Central memory CD8-positive, alpha-beta T cell (primary cell): ENCODE measurements around the gene ACOXL.

Source experiments
- ATAC-seq: fragments of 150-1000 bp; cut with Tn5 transposase; replicated peaks from 2 replicates; pipeline ENCODE4 v1.10.0; 2022; ENCODE audit warnings: mild to moderate bottlenecking, moderate FRiP score, moderate number of reproducible peaks; ENCODE audit not compliant: poor library complexity, severe bottlenecking; ENCODE audit errors: extremely low read depth
- DNase-seq, 2 donors: peaks; one replicate each; pipeline ENCODE4 v3.0.0; 2021; ENCODE audit warnings: low spot score in 2 of 2
- H3K27ac Mint-ChIP-seq: one replicate; pipeline ENCODE4 v1.8.0; 2022; ENCODE audit warnings: low read depth, mild to moderate bottlenecking, moderate library complexity, mixed read lengths
- H3K27me3 Mint-ChIP-seq: one replicate; pipeline ENCODE4 v1.8.0; 2022; ENCODE audit warnings: mixed read lengths
- H3K36me3 Mint-ChIP-seq: one replicate; pipeline ENCODE4 v1.8.0; 2022; ENCODE audit warnings: mild to moderate bottlenecking, moderate library complexity, mixed read lengths; ENCODE audit not compliant: insufficient read depth
- H3K4me1 Mint-ChIP-seq: one replicate; pipeline ENCODE4 v1.8.0; 2022; ENCODE audit warnings: mixed read lengths
- H3K4me3 Mint-ChIP-seq: one replicate; pipeline ENCODE4 v1.8.0; 2022; ENCODE audit warnings: mild to moderate bottlenecking, moderate library complexity, mixed read lengths
- H3K9me3 Mint-ChIP-seq: one replicate; pipeline ENCODE4 v1.8.0; 2022; ENCODE audit warnings: mixed read lengths

ACOXL gene

DNA sequence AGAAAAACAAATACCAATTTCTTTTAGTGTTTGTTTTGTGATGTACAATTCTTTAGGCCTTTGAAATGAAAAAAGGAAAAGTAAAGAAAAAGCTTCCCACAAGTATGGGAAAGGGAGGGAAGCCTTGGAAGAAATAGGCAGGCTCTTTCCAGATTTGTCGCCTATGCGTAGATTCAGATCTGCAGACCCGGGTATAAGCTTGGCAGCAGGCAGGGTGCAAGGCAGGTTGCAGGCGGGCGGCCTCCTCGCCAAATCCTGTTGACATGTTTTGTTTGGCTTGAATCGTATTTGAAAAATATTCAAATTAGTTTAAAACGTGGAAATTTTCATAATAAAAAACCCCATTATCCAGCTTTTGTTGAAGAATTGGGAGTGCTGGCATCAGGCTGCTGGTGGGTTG, 104.3 kb downstream of the ACOXL start:
- Mint-ChIP-seq H3K36me3 (no peaks in the 10 kb centered on the region), H3K4me3 (no peak overlapping the region), H3K27me3 (no peaks in the 10 kb centered on the region), H3K4me1 (peaks cover 19% of the 10 kb centered on the region), H3K27ac (no peak overlapping the region), H3K9me3 (no peaks in the 10 kb centered on the region)
- DNase-seq (no peak), ATAC-seq (no peak)

DNA sequence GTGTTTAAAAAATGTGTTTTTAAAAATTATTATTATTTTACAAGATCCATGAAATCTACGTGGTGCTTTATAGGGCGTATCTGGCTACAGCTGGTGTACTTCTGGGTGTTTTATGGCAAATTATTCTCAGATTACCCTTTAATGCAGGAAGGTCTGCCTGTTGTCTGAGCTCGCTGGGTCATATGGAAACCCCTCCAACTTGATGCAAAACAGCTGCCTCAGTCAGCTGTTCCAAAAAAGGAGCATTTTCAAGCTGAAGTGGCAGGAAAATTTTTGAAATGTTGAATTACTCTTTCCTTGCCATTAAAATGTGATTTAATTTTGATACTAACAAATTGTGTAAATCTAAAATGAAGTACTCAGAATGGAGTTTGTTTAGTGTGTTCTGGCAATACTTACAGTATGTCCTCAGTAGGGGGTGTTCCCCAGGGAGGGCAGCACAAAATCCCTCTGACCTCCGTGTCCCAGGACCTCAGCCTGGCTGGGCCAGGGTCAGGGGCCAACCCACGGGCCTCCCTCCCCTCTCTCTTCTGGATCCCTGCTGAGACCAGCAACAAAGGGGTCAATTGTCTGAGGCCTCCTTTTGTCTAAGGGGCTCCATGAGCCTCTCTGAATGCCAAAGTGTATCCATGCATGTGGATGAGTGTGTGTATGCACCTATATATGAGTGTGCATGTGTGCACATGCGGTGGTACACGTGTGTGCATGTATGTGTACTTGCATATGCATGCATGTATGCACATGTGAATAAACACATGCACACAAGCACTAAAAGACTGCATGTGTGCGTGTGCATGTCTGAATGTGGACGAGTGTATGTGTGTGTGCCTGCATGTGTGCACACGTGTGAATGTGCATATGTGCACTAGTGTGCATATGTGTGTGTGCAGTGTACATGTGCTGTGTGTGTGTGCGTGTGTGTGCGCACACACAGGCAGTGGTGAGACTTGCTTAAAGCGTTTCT, 105.4 kb downstream of the ACOXL start:
- ATAC-seq (no peak), DNase-seq (no peak)
- H3K4me3 Mint-ChIP-seq: no peak overlapping the region
- no peaks in the 10 kb centered on the region for H3K27me3 Mint-ChIP-seq
- H3K4me1 Mint-ChIP-seq: peaks cover 19% of the 10 kb centered on the region
- H3K27ac Mint-ChIP-seq: no peak overlapping the region
- no peaks in the 10 kb centered on the region for H3K9me3 Mint-ChIP-seq
- no peaks in the 10 kb centered on the region for H3K36me3 Mint-ChIP-seq

DNA sequence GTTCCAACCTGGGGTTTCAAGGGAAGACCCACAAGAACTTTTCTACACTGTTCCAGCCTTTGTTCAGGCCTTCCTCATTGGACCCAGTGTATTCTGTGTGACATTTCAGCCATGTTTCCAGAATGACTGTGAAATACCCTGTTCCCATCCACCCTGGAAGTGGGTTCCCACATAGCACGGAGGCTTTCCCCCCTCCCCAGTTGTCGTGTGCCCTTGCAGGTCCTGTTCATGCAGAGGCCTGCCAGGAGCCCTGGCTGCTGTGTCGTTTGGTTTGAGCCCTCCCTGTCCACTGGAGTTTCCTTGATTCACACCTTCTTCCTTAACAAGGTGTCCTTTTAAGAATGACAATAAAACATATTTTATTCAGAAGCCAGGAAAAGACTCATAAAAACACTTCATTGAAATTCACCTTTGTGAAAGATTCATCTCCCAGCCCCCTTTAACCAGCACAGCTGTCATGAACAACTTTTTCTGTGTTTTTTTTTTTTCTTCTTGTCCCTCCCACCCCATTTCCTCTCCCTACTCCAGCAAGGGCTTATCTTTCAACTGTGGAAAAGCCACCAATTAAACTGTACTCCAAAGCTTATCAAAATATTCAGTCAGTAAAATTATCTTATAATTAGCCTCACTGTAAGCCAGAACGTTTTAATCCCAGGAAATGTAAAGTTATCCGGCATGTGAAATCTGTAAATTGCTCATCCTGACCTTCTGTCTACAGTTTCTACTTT, 106.4 kb downstream of the ACOXL start:
- Mint-ChIP-seq H3K27me3 (no peaks in the 10 kb centered on the region), H3K4me3 (no peak overlapping the region), H3K36me3 (no peaks in the 10 kb centered on the region), H3K9me3 (no peaks in the 10 kb centered on the region), H3K27ac (no peak overlapping the region), H3K4me1 (peaks cover 24% of the 10 kb centered on the region)
- no peak for DNase-seq
- ATAC-seq: no peak

DNA sequence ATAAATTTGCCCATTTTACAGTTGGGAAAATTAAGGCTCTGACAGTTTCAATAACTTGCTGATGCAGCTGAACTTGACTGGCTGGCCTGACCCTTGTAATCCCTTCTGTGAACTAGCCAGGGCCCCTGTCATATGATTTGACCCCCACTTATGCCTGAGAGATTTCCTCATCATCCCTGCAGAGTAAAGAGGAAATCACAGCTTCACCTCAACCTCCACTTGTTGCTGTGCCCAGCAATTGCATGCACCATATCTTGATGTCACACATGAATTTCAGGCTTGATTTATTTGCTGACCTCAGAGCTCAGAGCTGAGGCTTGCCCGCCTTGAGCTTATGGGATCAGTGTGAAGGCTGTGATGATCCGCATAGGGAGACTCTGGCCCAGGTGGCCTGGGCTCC, 108.1 kb downstream of the ACOXL start:
- Mint-ChIP-seq H3K36me3 (no peaks in the 10 kb centered on the region), H3K9me3 (no peaks in the 10 kb centered on the region), H3K27me3 (no peaks in the 10 kb centered on the region), H3K4me1 (peaks cover 36% of the 10 kb centered on the region), H3K4me3 (no peak overlapping the region), H3K27ac (no peak overlapping the region)
- ATAC-seq: no peak
- DNase-seq: no peak

DNA sequence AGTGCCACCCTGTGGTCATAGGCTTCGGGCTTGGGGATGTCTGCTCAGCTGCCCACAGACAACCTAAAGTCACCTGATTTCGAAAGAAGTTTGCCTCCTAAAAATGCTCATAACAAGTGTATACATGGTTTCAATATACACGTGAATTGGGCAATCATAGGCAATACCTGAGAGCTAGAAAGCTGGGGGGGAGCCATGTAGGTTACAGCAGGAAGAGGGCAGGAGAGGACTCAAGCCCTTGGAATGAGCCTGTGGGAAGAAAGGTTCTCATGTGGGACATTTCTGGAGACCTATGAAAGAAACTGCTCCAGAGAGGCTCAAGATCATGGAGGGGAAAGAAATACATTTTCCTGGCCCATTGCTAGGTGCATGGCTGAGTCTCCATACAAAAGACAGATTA, 109.7 kb downstream of the ACOXL start:
- H3K4me3 Mint-ChIP-seq: no peak overlapping the region
- no peak overlapping the region for H3K27ac Mint-ChIP-seq
- H3K9me3 Mint-ChIP-seq: no peaks in the 10 kb centered on the region
- H3K36me3 Mint-ChIP-seq: peaks cover 8% of the 10 kb centered on the region
- H3K27me3 Mint-ChIP-seq: no peaks in the 10 kb centered on the region
- ATAC-seq (no peak), DNase-seq (no peak)
- H3K4me1 Mint-ChIP-seq: peaks cover 51% of the 10 kb centered on the region

DNA sequence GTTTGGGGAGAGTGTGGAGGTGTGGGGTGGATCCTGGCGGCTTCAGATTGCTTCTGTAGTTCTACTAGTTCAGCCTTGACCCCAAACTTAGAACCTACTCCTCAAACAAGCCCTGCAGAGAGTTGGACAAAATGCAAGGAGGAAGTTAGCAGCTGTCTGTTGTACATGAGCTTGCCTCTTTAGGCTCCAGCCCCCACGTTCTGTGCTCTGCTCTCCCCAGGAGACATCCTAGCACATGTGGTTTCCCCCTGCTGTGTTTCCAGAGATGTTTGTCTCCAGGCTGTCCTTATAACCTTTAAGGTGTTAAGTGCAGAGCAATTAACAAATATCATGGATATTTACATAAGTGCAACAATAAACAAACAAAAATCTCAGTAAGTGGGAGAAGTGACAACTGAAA, 111.1 kb downstream of the ACOXL start:
- DNase-seq (no peak), ATAC-seq (no peak)
- H3K27ac Mint-ChIP-seq: peak overlapping the region; percentile 33
- no peaks in the 10 kb centered on the region for H3K27me3 Mint-ChIP-seq
- H3K9me3 Mint-ChIP-seq: no peaks in the 10 kb centered on the region
- peaks cover 10% of the 10 kb centered on the region for H3K36me3 Mint-ChIP-seq
- H3K4me3 Mint-ChIP-seq: no peak overlapping the region
- H3K4me1 Mint-ChIP-seq: peaks cover 60% of the 10 kb centered on the region

DNA sequence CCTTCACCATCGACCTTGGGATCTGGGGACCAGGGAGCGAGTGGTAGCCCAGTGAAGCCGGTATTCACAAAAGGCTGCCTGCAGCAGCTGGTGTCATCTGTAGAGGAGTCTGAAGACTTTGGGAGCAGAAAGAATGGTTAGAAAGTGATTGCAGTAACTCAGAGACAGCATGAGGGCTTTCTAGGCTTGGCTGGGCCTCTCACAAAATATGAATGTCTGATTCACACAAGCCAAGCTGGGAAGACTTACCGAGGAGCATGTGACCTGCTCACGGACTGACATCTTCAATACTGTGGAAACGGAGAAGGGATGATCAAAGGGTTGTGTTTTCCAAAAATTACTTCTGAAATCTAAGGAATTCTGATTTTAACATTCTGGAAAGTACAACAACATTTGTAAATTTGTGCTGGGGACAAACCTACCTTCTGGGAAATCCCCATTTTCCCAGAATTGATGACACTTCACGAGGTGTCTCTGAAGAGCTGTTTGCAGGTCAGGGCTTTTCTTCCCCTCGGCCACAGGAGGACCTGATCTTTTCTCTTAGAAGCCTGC, 111.7 kb downstream of the ACOXL start:
- H3K27ac Mint-ChIP-seq: peak overlapping the region; percentile 33
- H3K4me1 Mint-ChIP-seq: peaks cover 64% of the 10 kb centered on the region
- H3K9me3 Mint-ChIP-seq: no peaks in the 10 kb centered on the region
- no peak overlapping the region for H3K4me3 Mint-ChIP-seq
- no peaks in the 10 kb centered on the region for H3K27me3 Mint-ChIP-seq
- DNase-seq (no peak), ATAC-seq (no peak)
- H3K36me3 Mint-ChIP-seq: peaks cover 11% of the 10 kb centered on the region

DNA sequence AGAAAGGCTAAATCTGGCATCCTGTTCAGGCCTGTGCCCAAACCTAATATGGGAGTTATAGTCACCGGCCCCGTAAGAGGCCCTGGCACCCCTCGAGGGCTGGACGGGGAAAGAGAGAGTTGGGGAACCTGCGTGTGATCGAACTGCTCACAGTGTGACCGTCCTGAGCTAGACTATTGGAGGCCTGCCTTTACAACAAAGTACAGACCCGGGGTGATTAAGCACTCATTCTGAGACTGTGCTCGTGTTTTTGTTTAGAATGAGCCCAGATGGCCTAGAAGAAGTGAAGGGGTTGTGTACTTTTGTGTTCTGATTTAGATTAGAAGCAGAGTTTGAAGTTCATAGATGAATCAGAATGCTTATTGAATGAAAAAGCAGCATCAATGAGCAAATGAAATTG, 115.3 kb downstream of the ACOXL start:
- DNase-seq (no peak), ATAC-seq (no peak)
- Mint-ChIP-seq H3K4me3 (no peak overlapping the region), H3K27me3 (no peaks in the 10 kb centered on the region), H3K27ac (peak overlapping the region; percentile 85), H3K36me3 (peaks cover 18% of the 10 kb centered on the region), H3K4me1 (peaks cover 70% of the 10 kb centered on the region), H3K9me3 (no peaks in the 10 kb centered on the region)

DNA sequence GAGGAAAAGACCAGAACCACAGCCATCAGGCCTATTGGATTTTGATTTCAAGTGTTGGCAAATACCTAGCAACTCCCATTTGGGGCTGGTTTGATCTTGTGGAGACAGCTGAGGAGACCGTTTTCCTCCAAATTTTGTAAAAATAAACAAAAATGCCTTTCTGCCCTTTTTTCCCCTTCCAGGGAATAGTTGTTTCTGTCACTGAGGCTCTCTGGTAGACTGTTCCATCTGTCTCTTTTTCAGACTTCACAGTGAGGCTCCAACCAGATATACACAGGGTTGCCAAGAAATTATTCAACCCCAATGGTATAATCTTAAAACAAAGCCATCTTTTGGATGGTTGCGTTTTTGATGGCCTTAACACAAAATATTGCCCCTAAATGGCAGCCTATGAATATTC, 115.7 kb downstream of the ACOXL start:
- peaks cover 74% of the 10 kb centered on the region for H3K4me1 Mint-ChIP-seq
- H3K9me3 Mint-ChIP-seq: no peaks in the 10 kb centered on the region

DNA sequence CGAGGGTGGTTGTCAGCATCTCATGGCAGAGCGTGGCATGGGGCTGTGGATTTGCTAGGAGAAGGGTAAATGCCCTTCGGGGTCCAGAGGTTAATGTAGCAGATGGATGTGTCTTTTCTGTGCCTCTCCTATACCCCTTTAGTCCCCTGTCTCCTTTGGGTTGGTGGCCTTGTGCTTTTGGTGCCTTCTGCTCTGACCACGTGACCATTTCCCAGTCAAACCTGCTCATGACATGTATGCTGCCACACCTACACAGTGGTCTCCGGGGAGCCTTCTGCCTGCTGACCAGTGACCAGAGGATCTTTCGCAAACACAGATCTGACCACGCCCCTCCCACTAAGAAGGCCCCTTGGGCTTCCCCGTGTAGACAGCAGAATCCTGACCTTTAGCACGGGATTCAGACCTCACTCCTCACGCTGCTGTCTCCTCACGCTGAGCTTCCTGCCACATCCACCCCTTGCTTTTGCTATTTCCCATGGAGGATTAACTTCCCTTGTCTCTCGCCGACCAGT, 116.2 kb downstream of the ACOXL start:
- H3K27me3 Mint-ChIP-seq: no peaks in the 10 kb centered on the region
- H3K36me3 Mint-ChIP-seq: peaks cover 18% of the 10 kb centered on the region
- ATAC-seq (no peak), DNase-seq (no peak)
- peak overlapping the region; percentile 1 for H3K4me3 Mint-ChIP-seq
- H3K9me3 Mint-ChIP-seq: no peaks in the 10 kb centered on the region
- H3K27ac Mint-ChIP-seq: no peak overlapping the region
- peaks cover 76% of the 10 kb centered on the region for H3K4me1 Mint-ChIP-seq

More for the DNA sequence above, 115.7 kb downstream of the ACOXL start:
- no peak for DNase-seq
- Mint-ChIP-seq H3K27me3 (no peaks in the 10 kb centered on the region), H3K36me3 (peaks cover 18% of the 10 kb centered on the region), H3K4me3 (no peak overlapping the region), H3K27ac (peak overlapping the region; percentile 85)
- no peak for ATAC-seq

DNA sequence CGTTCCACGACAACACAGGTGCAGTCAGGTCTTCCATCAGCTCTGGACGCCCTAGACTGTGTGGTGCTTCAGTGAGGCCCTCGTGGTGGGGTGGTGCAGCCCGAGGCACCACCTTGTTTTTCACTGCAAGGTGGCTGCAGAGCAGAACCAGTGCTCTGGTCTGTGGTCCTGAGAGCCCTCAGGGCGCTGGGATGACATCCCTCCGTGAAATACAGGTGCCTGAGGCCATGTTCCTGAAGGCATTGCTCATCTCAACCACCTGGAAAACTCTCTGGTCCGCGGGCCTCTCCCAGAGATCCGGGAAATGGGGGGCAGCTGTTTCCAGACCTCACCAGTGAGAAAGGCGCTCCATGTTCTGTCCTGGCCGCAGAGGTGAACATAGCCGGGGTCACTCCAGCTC, 119.2 kb downstream of the ACOXL start:
- ATAC-seq: no peak
- Mint-ChIP-seq H3K9me3 (no peaks in the 10 kb centered on the region), H3K27ac (peak overlapping the region; percentile 88), H3K36me3 (peaks cover 14% of the 10 kb centered on the region), H3K4me3 (peak overlapping the region; percentile 47), H3K27me3 (no peaks in the 10 kb centered on the region), H3K4me1 (peaks cover 63% of the 10 kb centered on the region)
- DNase-seq: no peak

DNA sequence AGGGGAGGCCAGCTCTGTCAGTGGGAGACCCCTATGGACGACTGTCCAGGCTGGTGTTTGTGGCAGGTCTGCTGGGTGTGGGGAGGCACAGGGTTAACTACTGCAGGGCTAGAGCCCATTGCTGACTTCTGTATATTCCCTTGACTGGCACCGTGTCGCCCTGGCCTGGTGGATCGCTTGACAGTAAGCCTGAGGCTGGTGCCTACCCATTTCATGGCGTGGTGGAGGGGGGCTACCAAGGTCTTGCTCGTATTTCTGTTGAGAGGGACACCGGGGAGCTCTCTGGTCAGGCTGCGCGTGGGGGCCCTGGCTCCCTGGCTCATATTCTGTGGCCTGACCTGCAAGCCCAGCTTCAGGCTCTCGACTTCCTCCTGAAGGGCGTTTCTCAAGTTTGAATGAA, 119.7 kb downstream of the ACOXL start:
- H3K9me3 Mint-ChIP-seq: no peaks in the 10 kb centered on the region
- no peak for DNase-seq
- H3K27ac Mint-ChIP-seq: peak overlapping the region; percentile 88
- no peaks in the 10 kb centered on the region for H3K27me3 Mint-ChIP-seq
- peak overlapping the region; percentile 64 for H3K4me3 Mint-ChIP-seq
- peaks cover 10% of the 10 kb centered on the region for H3K36me3 Mint-ChIP-seq
- H3K4me1 Mint-ChIP-seq: peaks cover 59% of the 10 kb centered on the region
- ATAC-seq: no peak
